HG03064 (cell line): Measurements from ENCODE around the gene OTOGL.

ENCODE experiments used
- ATAC-seq: cut with Tn5 transposase; IDR thresholded peaks from one replicate; pipeline ENCODE4 v1.9.1; 2021; ENCODE audit warnings: low read depth; ENCODE audit not compliant: unreplicated experiment

OTOGL gene

GRCh38 chr12:80325167-80325959, 226.0 kb downstream of the OTOGL start:
- no peak for ATAC-seq

- no peak for ATAC-seq
Measured at GRCh38 chr12:80332827-80333226, 233.5 kb downstream of the OTOGL start.

GRCh38 chr12:80352474-80352873, 253.1 kb downstream of the OTOGL start:
- no peak for ATAC-seq

DNA sequence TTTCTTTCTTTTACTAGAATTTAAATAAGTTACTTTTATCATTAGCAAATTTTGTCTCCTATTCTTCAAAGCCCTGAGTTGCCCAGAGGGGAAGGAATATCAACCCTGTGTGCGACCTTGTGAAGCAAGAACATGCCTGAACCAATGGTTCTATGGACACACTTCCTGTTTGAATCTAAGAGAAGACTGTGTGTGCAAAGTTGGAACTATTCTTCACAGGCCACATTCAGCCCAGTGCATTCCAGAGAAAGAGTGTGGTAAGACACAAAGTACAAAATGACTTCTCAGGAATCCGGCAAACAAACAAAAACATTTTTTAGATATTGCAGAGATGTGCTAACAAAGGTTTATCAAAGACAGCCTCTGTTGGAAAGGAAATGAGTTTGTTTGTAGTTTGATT, 253.9 kb downstream of the OTOGL start:
- no peak for ATAC-seq

- ATAC-seq: no peak
Measured at GRCh38 chr12:80356097-80356496, 256.8 kb downstream of the OTOGL start.

- ATAC-seq: no peak
Measured at GRCh38 chr12:80359703-80360102, 260.4 kb downstream of the OTOGL start.

DNA sequence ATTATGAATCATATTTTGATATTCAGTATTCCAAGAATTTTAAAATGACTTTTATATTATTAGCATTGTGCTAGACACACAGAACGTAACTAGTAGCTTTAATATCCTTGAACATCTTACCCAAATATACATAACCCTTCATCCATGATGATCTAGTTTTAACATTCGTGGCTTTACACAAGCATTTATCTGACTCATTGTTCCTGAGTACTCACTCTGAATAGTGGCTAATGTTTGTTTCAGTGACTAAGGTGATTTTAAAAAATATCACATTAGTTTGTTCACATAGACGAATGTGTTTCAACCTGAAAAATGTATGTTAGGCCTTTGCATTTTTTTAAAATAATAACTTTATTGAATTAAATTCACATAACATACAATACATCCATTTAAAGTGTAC, 264.7 kb downstream of the OTOGL start:
- ATAC-seq: no peak

DNA sequence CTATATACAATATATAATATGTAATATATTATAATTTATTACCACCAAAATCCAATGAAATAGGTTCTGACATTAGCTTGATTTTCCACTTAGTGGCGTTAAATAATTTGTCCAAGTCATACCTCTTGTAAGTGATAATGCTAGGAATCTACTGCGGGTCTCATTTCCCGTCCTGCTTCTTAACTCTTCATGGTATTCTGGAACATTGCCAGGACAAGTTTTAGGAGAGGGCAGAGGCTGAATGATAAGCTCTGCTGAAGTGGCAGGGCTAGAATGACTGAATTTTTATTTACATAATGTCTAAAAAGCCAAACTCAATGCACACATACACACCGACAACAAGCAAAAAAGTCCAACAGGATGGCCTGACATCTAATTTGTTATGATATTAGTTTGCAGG, 274.3 kb downstream of the OTOGL start:
- ATAC-seq: no peak

- ATAC-seq: no peak
Measured at GRCh38 chr12:80374615-80375014, 275.3 kb downstream of the OTOGL start.

DNA sequence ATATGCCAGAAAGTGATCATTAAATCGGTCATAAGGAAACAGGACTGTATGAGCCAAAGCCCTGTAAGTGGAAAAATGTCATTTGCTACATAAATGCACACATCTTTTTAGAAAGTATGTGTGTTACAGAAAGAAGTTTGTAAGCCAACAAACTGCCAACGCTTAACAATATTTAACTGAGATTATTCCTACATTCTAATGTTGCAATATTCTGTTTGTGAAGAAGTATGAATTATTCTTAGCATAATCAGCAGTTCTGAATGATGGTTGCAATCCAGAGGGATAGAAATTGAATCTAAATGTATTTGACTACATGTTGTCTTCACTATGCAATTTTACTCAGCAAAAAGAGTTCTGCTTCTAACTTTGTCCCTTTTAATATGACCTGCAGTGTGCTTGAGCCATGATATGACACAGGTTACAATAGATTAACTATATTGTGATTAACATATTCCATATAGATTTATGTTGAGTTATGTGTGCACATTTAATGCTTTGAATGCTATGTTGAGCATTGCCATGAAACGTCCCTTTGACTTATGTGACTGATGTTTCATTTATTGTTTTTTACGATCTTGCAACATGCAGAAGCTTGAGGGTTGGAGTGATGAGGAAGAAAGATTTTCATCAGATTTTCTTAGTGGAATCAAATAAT, 277.9 kb downstream of the OTOGL start:
- ATAC-seq: no peak

GRCh38 chr12:80381121-80381520, 281.8 kb downstream of the OTOGL start:
- no peak for ATAC-seq

GRCh38 chr12:80382254-80382653, 282.9 kb downstream of the OTOGL start:
- ATAC-seq: no peak

DNA sequence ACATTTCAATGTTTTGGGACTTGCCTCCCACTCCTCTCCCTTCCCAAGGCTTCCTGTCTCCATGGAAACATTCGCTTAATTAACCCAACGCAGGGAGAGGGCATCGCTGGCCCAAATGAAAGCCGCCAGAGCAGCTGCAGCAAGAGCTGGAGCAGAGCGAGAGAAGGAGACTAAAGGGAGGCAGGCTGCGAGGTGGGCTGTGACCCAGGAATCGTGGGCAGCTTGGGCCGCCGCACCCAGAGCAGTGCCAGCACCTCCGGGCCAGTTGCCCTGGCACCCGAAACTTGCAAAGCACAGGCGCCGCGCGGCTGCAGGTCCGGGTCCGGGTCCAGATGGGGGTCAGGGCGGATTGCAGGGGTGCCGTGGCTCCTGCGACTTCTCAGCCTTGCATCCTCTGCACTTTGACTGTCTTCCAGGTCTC, 301.2 kb downstream of the OTOGL start:
- no peak for ATAC-seq

DNA sequence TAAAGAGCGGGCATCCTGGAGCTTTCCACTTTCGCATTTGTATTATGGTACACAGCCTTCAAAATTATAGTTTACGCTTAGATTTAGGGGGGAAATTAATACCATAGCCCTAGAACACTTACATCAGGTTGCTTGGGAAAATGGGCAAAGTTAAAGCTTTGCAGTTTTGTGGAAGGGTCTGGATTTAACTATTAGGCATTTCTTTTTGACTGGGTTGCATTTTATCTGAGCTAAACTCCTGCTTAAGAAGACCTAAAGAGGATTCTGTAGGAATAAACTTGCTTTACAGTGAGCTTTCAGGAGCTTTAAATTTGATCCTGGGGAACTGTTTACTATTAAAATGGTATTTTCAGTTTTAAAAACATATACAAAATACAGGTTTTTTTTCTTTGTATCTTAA, 301.9 kb downstream of the OTOGL start:
- ATAC-seq: no peak

DNA sequence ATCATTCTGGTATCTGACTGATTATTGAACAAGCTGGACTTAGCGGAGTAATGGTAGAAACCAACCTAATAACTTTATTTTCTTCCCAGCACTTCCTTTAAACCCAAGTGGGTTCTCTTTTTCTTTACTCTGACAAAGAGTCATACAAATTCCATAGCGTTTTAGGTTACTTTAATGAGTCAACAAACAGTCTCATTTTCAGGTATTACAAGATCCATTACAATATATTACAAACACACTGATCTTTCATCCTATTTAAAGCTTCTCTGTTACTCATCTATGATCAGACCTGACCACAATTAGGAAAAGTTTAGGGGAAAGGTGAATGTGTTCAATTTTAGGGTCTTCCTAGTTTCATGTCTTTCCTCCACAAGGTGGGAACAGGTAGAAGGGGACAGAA, 305.3 kb downstream of the OTOGL start:
- no peak for ATAC-seq

DNA sequence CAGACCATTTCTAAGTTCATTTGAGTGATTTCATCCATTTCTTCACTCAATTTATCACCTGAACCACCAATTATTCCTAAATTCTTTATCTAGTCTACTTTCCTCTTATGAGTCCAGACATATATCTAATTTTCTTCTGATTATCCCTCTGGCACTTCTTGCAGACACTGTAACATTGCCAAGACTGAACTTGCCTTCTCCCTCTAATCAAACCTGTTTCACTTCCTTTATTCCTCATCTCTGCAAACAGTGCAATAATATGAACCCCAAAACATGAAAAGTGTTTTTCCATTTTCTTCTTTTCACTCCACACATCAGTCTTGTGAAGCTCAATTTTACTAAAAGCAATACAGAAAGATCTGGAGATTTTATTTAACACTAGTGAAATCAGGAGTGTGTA, 306.9 kb downstream of the OTOGL start:
- no peak for ATAC-seq

DNA sequence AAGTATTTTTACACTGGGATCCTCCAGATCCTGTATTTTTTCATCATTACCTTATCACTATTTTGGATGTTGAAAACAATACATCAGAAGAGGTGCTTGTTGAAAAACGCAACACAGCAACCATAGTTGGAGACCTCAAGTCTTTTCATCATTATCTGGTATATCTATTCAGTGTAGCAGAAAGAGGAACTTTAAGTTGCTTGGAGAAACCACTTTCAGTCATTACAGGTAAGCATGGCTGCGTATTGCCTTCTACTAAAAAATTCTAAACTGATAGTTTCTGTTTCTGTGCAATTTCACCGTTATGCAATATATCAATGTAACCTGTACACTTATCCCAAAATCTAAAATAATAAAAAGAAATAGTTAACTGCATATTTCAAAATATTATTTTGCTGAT, 312.4 kb downstream of the OTOGL start:
- ATAC-seq: no peak

GRCh38 chr12:80412343-80412953, 313.1 kb downstream of the OTOGL start:
- ATAC-seq: no peak

DNA sequence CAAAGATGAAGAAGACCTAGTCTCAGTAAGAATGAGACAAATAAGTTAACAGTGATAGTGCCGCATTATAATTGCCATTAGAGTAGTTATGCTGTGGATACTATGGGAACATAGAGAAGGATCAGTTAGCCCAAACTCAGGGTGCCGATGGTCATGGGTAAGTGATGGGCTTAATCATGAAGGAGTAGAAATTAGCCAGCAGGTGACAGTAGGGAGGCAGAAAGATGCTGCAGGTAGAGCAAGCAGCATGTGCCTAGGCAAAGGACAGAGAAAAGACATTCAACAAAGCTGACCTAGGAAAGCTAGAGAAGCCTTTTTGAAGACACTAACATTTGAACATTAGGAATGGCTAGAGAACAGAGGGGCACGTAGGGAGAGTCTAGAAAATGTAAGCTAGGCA, 314.1 kb downstream of the OTOGL start:
- ATAC-seq: no peak

- no peak for ATAC-seq
Measured at GRCh38 chr12:80415466-80415865, 316.1 kb downstream of the OTOGL start.

DNA sequence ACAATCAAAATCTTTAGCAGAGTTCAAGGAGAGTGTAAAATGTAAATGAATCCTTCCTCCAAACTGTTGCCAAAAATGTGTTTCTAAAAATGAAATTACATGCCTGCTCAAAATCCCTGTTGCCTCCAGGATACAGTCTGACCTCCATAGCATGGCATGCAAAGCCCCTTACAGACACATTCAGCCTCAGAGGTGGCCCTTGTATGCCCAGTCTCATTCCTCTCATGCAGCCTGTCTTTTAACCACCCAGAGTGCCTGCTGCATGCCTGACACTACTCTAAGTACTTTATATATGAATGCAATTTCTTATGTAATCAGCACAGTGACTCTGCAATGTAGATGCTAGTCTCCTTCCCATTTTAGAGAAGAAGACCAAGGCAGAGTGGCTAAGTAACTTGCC, 320.3 kb downstream of the OTOGL start:
- ATAC-seq: no peak

- no peak for ATAC-seq
Measured at GRCh38 chr12:80420075-80420474, 320.7 kb downstream of the OTOGL start.
